HUDEP-2 (cell line): Measurements from ENCODE around the gene SGTA.

ENCODE experiments used
- DNase-seq, 76 experiments: peaks; one replicate each; lab custom pipeline; 2025; ENCODE audit not compliant: unreplicated experiment in 76 of 76; lab: John Stamatoyannopoulos, UW

SGTA gene

DNA sequence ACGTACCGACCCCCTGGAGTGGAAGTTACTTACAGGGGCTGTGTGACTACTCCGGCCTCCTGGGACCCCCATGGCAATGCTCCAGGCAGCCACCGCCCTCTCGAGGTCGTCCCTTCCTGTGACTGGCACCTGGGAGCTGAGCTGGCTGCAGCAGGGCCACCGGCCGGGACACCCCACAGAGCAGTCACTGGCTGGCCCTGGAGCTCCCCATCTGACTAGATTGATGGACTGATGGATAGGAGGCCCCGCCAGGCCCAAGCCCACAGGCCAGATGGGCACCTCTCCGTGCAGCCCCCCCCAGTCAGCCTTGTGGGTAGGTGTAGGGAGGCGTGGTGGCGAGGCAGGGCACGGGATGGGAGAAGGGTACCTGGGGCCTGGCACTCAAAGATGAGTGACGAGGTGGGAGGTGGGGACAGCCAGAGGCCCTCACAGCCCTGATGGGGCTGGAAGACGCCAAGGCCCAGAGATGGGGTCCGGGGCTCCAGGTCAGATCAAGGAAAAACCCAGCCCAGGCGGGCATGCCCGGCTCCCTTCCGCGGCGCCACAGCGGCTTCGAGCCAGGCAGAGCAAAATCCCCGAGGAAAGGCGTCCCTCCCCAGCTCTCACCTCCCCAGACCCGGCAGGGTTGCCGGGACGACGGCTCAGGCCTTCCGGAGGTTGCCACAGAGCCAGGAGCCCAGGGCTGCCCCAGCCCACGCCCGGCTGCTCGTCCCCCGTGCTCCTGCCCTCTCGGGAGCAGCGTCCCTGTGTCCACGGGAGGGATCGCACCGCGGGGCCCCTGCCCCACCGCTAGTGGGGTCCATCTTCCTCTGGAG lies 51.7 kb downstream of the SGTA start:
- DNase-seq: no peak

DNA sequence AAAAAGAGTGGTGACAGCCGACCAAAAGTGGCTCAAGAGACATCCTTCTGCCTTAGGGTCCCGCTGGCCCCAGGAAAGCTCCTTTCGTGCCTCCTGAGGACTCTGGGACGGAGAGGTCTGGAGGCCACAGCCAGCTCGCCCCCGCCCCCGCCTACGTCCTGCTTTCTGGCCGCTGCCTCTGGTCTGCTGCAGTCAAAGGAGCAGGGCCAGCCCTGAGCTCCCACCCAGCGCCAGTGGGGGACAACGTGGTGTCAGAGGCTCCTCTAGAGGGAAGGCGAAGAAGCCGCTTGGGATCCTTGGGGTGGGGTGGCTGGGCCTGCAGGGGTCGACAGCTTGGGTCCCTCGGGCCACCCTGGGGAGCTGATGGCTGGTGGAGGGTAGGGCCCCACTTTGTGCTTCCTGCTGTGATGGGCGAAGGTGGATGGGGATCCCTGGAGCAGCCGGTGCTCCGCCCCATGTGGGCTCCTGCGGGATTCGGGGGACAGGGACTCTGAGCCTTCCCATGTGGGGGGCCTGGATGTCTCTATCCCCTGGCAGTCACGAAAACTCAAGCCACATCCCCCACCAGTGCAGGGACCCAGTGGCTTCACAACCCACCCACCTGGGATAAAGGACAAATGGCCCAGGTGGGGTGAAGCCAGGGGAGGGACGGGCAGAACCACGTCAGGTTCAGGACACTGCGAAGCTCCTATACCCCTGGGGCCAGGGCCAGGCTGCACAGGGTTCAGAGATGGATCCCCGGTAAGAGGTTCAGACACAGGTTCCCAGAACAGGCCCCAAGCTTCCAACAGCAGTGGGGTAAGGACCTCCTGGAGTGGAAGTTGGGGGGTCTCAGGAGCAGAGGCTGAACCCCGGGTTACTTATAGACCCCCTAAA lies 52.9 kb downstream of the SGTA start:
- no peak for DNase-seq

- DNase-seq: no peak
These were observed 54.2 kb downstream of the SGTA start for GRCh38 chr19:2728783-2729387.

- no peak for DNase-seq
These were observed 55.5 kb downstream of the SGTA start for GRCh38 chr19:2727640-2727944.

DNA sequence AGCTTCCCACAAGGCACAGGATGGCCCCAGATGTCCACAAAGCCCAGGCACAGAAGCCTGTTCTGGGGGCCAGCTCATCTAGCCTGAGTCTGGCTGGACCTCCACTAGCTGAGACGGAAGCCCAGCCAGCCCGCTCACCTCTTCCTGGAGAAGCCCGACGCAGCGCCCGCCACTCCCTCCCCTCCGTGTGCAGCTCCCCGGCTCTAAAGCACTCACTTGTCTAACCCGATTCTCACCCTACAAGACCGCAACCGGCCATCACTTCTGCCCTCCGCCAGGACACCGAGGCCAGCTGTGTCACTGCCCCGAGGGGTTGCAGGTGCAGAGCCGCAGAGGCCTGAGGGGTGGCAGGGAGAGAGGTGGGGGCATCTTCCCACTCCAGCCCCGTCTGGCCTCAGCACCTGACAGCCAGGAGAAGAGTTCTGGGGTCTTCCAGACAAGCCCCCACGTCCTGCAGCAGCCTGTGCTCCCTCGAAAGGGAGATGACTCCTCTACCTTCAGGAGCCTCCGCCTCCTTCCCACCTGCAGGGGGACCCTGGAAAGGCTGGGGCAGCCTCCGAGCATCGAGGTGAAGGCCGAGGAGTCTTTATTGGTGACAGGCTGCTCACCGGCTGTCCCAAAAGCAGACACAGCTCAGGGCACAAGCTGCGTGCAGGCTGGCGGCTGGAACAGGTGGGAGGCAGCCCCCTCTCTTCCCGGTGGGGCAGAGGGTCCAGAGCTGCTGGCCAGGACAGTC lies 56.0 kb downstream of the SGTA start:
- no peak for DNase-seq

GRCh38 chr19:2726160-2726855 lies 56.8 kb downstream of the SGTA start:
- DNase-seq: no peak

- DNase-seq: no peak
These were observed 58.9 kb downstream of the SGTA start for GRCh38 chr19:2724148-2724557.

DNA sequence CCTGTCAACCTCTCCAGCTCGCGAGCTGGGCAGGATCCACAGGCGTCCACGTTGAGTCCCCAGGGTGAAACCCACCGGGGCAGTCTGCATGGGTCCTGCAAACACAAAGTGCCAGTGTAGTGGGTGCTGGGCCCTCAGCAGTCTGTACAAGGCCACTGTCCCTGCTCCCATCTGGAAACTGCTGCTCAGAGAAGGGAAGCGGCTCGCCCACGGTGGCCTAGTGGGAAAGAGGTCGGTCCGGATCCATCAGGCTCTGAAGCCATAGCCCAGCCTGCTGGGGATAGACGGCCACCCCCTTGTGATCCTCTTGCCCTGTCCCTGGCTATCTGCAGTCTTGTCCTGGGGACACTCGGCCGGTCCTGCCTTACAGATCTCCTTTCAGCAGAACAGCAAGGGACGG lies 59.3 kb downstream of the SGTA start:
- DNase-seq: no peak

DNA sequence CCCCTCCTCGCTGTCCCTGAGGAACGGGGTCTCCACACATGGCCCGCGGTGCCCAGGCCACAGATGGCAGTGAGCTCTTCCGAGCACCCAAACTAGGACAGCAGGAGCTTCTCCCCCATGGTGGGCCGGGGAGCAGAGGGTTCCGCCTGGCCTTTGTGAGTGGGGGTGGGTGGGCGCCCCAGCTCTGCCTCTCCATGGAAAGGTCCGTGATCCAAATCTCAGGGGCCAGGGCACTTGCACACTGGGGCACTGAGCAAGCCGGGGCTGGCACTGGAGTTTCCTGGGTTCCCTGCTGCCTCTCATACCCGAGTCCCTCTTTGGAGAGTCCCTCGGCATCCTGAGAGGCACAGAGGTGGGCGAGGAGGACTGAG lies 59.7 kb downstream of the SGTA start:
- DNase-seq: no peak

DNA sequence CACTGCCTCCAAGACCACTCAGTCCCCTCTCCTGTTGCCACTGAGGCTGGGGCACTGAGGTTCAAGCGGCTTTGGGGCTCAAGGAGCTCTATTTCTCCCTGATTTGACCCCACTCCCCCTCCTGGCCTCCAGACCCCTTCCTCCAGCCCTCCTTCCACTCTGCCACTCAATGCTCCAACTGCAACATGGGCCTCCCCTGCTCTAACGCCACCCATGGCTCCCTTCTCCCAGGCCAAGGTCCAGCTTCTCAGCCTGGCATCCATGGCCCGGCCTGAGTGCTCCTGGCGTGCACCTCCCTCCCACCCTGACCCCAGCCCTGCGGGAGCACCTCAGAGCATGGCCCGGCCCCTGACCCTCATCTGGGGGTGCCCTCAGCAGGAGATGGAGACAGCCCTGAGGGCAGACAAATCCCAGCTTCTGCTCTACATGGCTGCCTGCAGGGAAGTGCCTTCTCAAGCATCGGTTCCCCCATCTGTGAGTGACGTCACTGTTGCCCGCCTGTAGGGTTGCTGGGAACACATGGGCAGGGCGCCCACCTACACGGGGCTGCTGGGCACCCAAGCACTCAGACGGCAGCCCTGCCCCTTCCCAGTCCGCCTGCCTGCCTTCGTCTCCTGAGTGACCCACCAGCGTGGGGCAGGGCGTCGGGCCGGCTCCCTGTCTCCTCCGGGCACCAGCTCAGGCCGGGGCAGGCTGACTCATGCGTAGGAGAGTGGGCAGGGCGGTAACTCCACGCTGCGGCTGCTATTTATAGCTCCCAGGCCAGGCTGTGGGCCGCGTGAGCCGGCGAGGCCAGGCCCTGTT lies 60.3 kb downstream of the SGTA start:
- DNase-seq: peak in 42 of 76 experiments; percentile 10 to 86 (median 46)

GRCh38 chr19:2721570-2722540 lies 61.2 kb downstream of the SGTA start:
- DNase-seq: no peak

DNA sequence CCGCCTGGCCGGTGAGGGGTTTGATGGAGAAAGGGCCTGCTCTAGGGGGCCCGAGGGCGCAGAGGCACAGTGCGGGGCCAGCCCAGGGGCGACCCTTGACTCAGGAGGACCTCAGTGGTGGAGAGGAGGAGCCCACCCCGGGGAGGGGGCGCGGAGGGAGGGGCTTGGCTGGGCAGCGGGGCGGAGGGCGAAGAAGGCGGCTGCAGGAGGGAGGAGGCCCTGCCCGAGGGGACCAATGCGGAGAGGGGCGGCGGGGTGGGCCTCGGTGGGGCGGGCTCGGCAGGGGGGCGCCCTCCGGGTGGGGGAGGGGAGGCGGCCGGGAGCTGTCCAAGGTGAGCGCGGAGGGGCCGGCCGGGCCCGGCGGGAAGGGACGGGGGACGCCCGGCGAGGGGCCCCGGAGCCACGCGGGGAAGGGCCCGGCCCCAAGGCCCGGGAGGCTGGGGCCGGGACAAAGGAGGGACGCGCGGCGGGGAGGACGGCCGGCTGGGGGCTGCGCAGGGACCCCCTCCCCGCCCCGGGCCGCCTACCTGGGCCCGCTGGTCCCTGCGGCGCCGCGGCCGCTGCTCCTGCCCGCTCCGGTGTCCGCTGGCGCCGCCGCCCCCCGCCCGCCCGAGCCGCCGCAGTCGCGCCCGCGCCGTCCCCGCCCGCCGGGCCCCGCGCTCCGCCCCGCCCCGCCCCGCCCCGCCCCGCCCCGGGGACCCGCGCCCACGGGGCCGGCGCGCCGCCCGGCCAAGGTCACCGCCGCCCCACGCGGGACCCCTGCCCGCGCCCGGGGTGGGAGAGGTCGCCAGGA lies 62.1 kb downstream of the SGTA start, which contains the start of gene DIRAS1:
Gene DIRAS1 (minus strand): TSS at position 596 of the 793 bp plus-strand sequence. CDS start 3,566 bp downstream, outside the sequence.
- DNase-seq: no peak

DNA sequence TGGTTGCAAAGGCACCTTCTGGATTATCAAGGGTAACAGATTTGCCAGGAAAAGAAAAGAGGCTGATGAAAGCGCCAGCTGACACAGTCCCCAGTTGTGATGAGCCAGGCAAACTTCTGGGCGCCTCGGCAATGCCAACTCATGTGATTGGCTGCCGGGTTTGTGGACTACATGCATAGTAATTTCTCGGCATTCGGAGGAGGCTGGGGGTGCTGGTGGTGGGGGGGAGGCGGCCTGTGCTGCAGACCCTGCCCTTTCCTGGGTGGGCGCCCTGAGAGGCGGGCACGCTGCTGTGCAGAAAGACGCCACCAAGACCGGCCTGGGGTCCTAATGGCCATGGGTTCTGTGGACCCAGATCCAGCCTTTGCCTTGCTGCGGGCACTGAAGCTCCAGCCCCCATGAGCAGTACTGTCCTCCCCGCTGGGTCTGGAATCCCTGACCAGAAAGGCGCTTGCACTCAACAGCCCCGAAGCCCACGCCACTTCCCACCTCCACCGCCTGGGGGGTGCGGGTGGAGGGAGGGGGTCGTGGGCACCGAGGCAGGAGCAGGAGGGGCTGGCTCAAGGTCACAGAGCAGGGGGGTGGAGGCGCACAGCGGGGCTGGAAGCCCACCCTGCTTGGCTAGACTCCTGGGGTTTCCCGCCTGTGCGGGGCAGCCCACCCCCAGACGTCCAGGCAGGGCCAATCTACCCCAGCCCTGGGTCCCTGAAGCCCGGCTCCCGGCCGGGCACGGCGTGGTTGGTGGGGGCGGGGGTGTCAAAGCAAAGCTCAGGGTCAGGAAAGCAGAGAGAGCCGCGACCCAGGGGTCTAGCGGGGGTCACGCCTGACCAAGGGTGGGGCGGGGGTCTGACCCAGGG lies 62.9 kb downstream of the SGTA start:
- DNase-seq: peak in 1 of 76 experiments; percentile 26

GRCh38 chr19:2719232-2719735 lies 63.8 kb downstream of the SGTA start:
- DNase-seq: no peak

GRCh38 chr19:2717638-2718541 lies 65.2 kb downstream of the SGTA start:
- no peak for DNase-seq
